H1 (cell line): ENCODE measurements around the gene JAG2. TPM values are rescaled to one million over a fixed set of nuclear protein-coding genes. Genes with fewer than 3 reads are reported as not detected.

Experiments
- CTCF ChIA-PET: fragments of 300-600 bp; sonication (Branson Sonifier 250); formaldehyde crosslinking; loops from one replicate; lab custom pipeline; 2021; ENCODE audit not compliant: partially characterized antibody; lab: Charles Lee
- POLR2A ChIA-PET: fragments of 300-600 bp; sonication (Branson Sonifier 250); formaldehyde crosslinking; loops from one replicate; lab custom pipeline; 2021; ENCODE audit warnings: inconsistent platforms; ENCODE audit not compliant: partially characterized antibody; lab: Charles Lee
- DNase-seq, 2 experiments: peaks; one replicate each; pipeline versions ENCODE4 v3.0.0 to v3.0.0-alpha.2; 2010 to 2022; ENCODE audit warnings: low spot score in 2 of 2, low read depth in 1 of 2, mixed read lengths in 1 of 2
- FAIRE-seq: peaks from 2 replicates; lab custom pipeline; 2011; peaks lifted over from hg19 to GRCh38; lab: Jason Lieb, UNC
- H2AFZ ChIP-seq: 2 replicates; pipeline ENCODE4 v1.8.1; 2012; ENCODE audit warnings: low read length, inconsistent platforms
- H2AK5ac ChIP-seq: 2 replicates; pipeline ENCODE4 v1.6.1; 2013; ENCODE audit warnings: low read depth, low read length
- H2BK120ac ChIP-seq: replicated peaks from 2 replicates; pipeline ENCODE3; 2013; ENCODE audit warnings: low read depth, low read length, inconsistent platforms
- H2BK12ac ChIP-seq: 2 replicates; pipeline ENCODE4 v1.6.1; 2013; ENCODE audit warnings: low read depth, low read length
- H2BK15ac ChIP-seq: 2 replicates; pipeline ENCODE4 v1.6.1; 2013; ENCODE audit warnings: low read length
- H2BK20ac ChIP-seq: 2 replicates; pipeline ENCODE4 v1.6.1; 2013; ENCODE audit warnings: low read length
- H2BK5ac ChIP-seq: 2 replicates; pipeline ENCODE4 v1.6.1; 2013; ENCODE audit warnings: low read depth, low read length
- H3K14ac ChIP-seq: 2 replicates; pipeline ENCODE4 v1.6.1; 2013; ENCODE audit warnings: inconsistent platforms; ENCODE audit not compliant: insufficient read length
- H3K18ac ChIP-seq: 2 replicates; pipeline ENCODE4 v1.6.1; 2013; ENCODE audit warnings: low read length; ENCODE audit errors: extremely low read depth
- H3K23ac ChIP-seq: 2 replicates; pipeline ENCODE4 v1.6.1; 2013; ENCODE audit warnings: inconsistent platforms; ENCODE audit not compliant: insufficient read length
- H3K23me2 ChIP-seq: 2 replicates; pipeline ENCODE4 v1.6.1; 2013; ENCODE audit warnings: low read depth, low read length
- H3K27ac ChIP-seq: 2 replicates; pipeline ENCODE4 v1.6.1; 2011; ENCODE audit warnings: low read depth, low read length, inconsistent platforms
- H3K27me3 ChIP-seq, 4 experiments: replicated peaks in 1 of 4; 1 replicate in 1 of 4; 2 replicates in 3 of 4; pipeline versions ENCODE4 v1.6.1 to v1.8.1; 2011 to 2013; ENCODE audit warnings: low read length in 3 of 4, mild to moderate bottlenecking in 3 of 4, inconsistent platforms in 2 of 4, mixed read lengths in 2 of 4, moderate library complexity in 1 of 4; ENCODE audit not compliant: control insufficient read depth in 3 of 4, insufficient read depth in 3 of 4; ENCODE audit errors: extremely low read depth in 1 of 4
- H3K36me3 ChIP-seq, 4 experiments: 2 replicates each; pipeline versions ENCODE4 v1.6.1 to v1.8.1; 2011 to 2013; ENCODE audit warnings: mild to moderate bottlenecking in 4 of 4, low read length in 3 of 4, moderate library complexity in 2 of 4, control low read depth in 1 of 4, inconsistent platforms in 1 of 4; ENCODE audit not compliant: insufficient read depth in 4 of 4, control insufficient read depth in 2 of 4
- H3K4ac ChIP-seq: replicated peaks from 2 replicates; pipeline ENCODE3; 2013; ENCODE audit warnings: low read length, low read depth, mixed read lengths, inconsistent platforms; ENCODE audit not compliant: insufficient read length
- H3K4me1 ChIP-seq, 4 experiments: replicated peaks in 1 of 4; 1 replicate in 1 of 4; 2 replicates in 3 of 4; pipeline versions ENCODE4 v1.6.1 to v1.8.1; 2011 to 2013; ENCODE audit warnings: low read length in 3 of 4, inconsistent platforms in 2 of 4, mixed read lengths in 1 of 4; ENCODE audit not compliant: insufficient read depth in 4 of 4, control insufficient read depth in 3 of 4
- H3K4me2 ChIP-seq, 2 experiments: 2 replicates each; pipeline versions ENCODE4 v1.6.1 to v1.8.1; 2011 to 2013; ENCODE audit warnings: low read depth in 2 of 2, low read length in 2 of 2, control low read depth in 1 of 2, inconsistent platforms in 1 of 2, mild to moderate bottlenecking in 1 of 2; ENCODE audit not compliant: insufficient read depth in 1 of 2
- H3K4me3 ChIP-seq, 4 experiments: fragments of 200-600, 300-600 bp in 1 of 4; sonication (generic), shearing (Covaris generic), sonication (Bioruptor Twin) in 1 of 4; 2 replicates each; pipeline versions ENCODE4 v1.5.1 to v1.8.1; 2011 to 2016; ENCODE audit warnings: low read length in 4 of 4, low read depth in 3 of 4, control low read depth in 2 of 4, inconsistent platforms in 2 of 4, mild to moderate bottlenecking in 2 of 4, mixed read lengths in 1 of 4, moderate library complexity in 1 of 4; ENCODE audit not compliant: insufficient read depth in 2 of 4; ENCODE audit errors: extremely low read depth in 1 of 4
- H3K56ac ChIP-seq: replicated peaks from 2 replicates; pipeline ENCODE3; 2013; ENCODE audit warnings: low read depth, mild to moderate bottlenecking, mixed read lengths, low read length, inconsistent platforms; ENCODE audit not compliant: insufficient read length
- H3K79me1 ChIP-seq: 2 replicates; pipeline ENCODE4 v1.6.1; 2013; ENCODE audit warnings: low read depth, low read length, control low read depth
- H3K79me2 ChIP-seq, 2 experiments: 2 replicates each; pipeline versions ENCODE4 v1.6.1 to v1.8.1; 2012 to 2013; ENCODE audit warnings: low read length in 2 of 2, mild to moderate bottlenecking in 2 of 2, inconsistent platforms in 1 of 2; ENCODE audit not compliant: insufficient read depth in 2 of 2, control insufficient read depth in 1 of 2
- H3K9ac ChIP-seq, 4 experiments: replicated peaks in 1 of 4; 1 replicate in 1 of 4; 2 replicates in 3 of 4; pipeline versions ENCODE4 v1.6.1 to v1.8.1; 2011 to 2013; ENCODE audit warnings: low read depth in 3 of 4, low read length in 3 of 4, control low read depth in 2 of 4, mild to moderate bottlenecking in 2 of 4, moderate library complexity in 2 of 4, inconsistent platforms in 1 of 4; ENCODE audit errors: extremely low read depth in 1 of 4
- H3K9me3 ChIP-seq, 2 experiments: 2 replicates each; pipeline versions ENCODE4 v1.6.1 to v1.8.1; 2012 to 2013; ENCODE audit warnings: mild to moderate bottlenecking in 2 of 2, moderate library complexity in 2 of 2, control low read depth in 1 of 2, inconsistent platforms in 1 of 2, low read depth in 1 of 2, low read length in 1 of 2, mixed read lengths in 1 of 2; ENCODE audit not compliant: insufficient read depth in 2 of 2
- H4K20me1 ChIP-seq, 2 experiments: replicated peaks in 1 of 2; 2 replicates each; pipeline versions ENCODE3 to v1.8.1; 2011 to 2013; ENCODE audit warnings: inconsistent platforms in 2 of 2, low read length in 2 of 2, mild to moderate bottlenecking in 1 of 2; ENCODE audit not compliant: insufficient read depth in 2 of 2, control insufficient read depth in 1 of 2
- H4K5ac ChIP-seq: 2 replicates; pipeline ENCODE4 v1.6.1; 2013; ENCODE audit warnings: low read length, low read depth, mixed read lengths, inconsistent platforms; ENCODE audit not compliant: insufficient read length
- H4K8ac ChIP-seq: 2 replicates; pipeline ENCODE4 v1.8.0; 2013; ENCODE audit warnings: mild to moderate bottlenecking, moderate library complexity, low read length, inconsistent platforms; ENCODE audit not compliant: insufficient read depth; ENCODE audit errors: extremely low read depth
- H4K91ac ChIP-seq: replicated peaks from 2 replicates; pipeline ENCODE3; 2013; ENCODE audit warnings: low read length, mixed read lengths, inconsistent platforms; ENCODE audit not compliant: insufficient read length
- NRF1 ChIP-seq: IDR thresholded peaks from 2 replicates; pipeline ENCODE4 v1.6.1; 2011; ENCODE audit warnings: mild to moderate bottlenecking, low read depth, low read length, improper control_type of control experiment
- SIN3A ChIP-seq, 2 experiments: IDR thresholded peaks in 1 of 2; conservative IDR thresholded peaks in 1 of 2; 2 replicates each; pipeline ENCODE4 v1.6.1; 2011 to 2012; ENCODE audit warnings: low read length in 2 of 2, improper control_type of control experiment in 1 of 2, low read depth in 1 of 2, mild to moderate bottlenecking in 1 of 2
- SP1 ChIP-seq: IDR thresholded peaks from 2 replicates; pipeline ENCODE4 v1.6.1; 2011; ENCODE audit warnings: low read depth, low read length
- TAF1 ChIP-seq: IDR thresholded peaks from 2 replicates; pipeline ENCODE4 v1.6.1; 2011; ENCODE audit warnings: mild to moderate bottlenecking, low read depth, low read length
- WGBS, 2 experiments: shearing (Covaris generic) in 1 of 2; methylation state at CpG; one replicate each; pipeline versions ENCODE4 v1.1.6 to v1.1.7; 2013 to 2015; ENCODE audit warnings: low lambda C conversion rate in 2 of 2, mixed read lengths in 2 of 2, inconsistent platforms in 1 of 2, low coverage in 1 of 2, missing lambda C conversion rate in 1 of 2; ENCODE audit not compliant: insufficient replicate concordance in 2 of 2, insufficient coverage in 1 of 2, insufficient read length in 1 of 2; ENCODE audit errors: extremely low coverage in 1 of 2, missing lambda C conversion rate in 1 of 2; 5-methylcytosine and 5-hydroxymethylcytosine counted together
- polyA plus RNA-seq, 7 experiments: library from polyadenylated mRNA; depleted of rRNA in 3 of 7; stranded (reverse) in 5 of 7; unstranded in 2 of 7; fragments of >200 nt in 5 of 7; fragments of 200-250 nt in 2 of 7; gene quantifications; 1 replicate in 5 of 7; 2 replicates in 1 of 7; 4 replicates in 1 of 7; pipeline versions ENCODE4 v1.2.1 to v1.2.3, GENCODE V29; 2011 to 2013; ENCODE audit warnings: missing spikeins in 2 of 7, mixed read lengths in 2 of 7
- total RNA-seq: library from RNA; stranded (reverse); fragmentation: NEBNext Ultra II Directional; extraction: Animal tissue kit (Norgen Biotek cat#: 25700); gene quantifications from 2 replicates; pipeline ENCODE4 v1.2.1, GENCODE V29; 2021

Gene JAG2
- total and polyA plus RNA-seq, 2 of the 8 experiments (the other 6 are each of a cell fraction or from before 2014, with no cell fraction given), result 2.8 to 6.2 TPM

DNA sequence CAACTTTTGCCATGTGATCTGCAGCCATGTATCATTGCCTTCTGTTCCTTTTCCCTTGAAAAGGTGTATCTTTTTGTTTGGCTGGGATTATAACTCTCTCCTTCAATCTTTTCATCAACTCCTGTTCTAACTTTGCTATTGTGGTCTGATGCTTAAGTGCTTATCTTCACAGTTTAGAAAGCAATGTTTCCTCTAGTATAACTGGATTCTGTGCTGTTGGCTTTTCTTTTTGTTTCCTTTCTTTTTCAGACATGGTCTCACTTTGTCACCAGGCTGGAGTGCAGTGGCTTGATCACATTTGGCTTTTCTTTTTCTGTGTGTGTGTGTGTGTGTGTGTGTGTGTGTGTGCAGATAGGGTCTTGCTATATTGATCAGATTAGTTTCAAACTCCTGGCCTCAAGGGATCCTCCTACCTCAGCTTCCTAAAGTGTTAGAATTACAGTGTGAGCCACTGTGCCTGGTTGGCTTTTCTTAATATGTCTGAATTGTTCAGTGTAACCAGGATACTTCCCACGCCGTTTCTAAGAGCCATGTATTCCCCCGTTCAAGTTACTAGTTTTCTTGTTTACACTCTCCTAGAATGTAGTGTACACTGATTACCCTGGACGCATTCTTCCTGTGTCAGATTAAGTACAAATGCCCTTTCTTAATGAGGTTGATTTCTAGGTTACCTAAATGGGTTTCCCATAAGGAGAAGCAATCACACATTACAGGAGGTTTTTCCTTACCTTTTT lies 35.5 kb downstream of the JAG2 start:
- Histone ChIP-seq H2AK5ac (no peak overlapping the region), H3K4me2 (no peak overlapping the region), H3K9me3 (peaks cover 2 to 3% of the 10 kb centered on the region in 2 experiments; a peak in 1 of 4 replicates), H3K4ac (no peak overlapping the region), H2BK120ac (no peak overlapping the region), H3K27me3 (no peaks in the 10 kb centered on the region; a peak in 1 of 7 replicates), H3K4me1 (peaks cover 0 to 9% (median 0%) of the 10 kb centered on the region in 4 experiments; a peak in 3 of 7 replicates), H3K79me1 (no peaks in the 10 kb centered on the region), H2BK15ac (no peak overlapping the region), H4K91ac (no peak overlapping the region), H2BK20ac (no peak overlapping the region), H2BK12ac (no peak overlapping the region), H4K8ac (no peak overlapping the region), H2BK5ac (no peak overlapping the region), H3K36me3 (no peaks in the 10 kb centered on the region), H3K56ac (no peak overlapping the region), H3K4me3 (no peak overlapping the region), H3K79me2 (no peaks in the 10 kb centered on the region), H4K20me1 (no peaks in the 10 kb centered on the region), H3K27ac (no peak overlapping the region), H3K18ac (no peak overlapping the region), H3K23me2 (no peaks in the 10 kb centered on the region), H3K23ac (no peak overlapping the region), H2AFZ (no peak overlapping the region), H3K14ac (no peak overlapping the region), H4K5ac (no peak overlapping the region), H3K9ac (no peak overlapping the region)
- WGBS, 2 experiments, result 79% methylated on average over 4 of the region's 4 CpGs; no CpG with 5 or more reads in 1 of the 2 experiments
- CTCF ChIA-PET, result interaction anchor here (1.2 kb wide), 1 partner anchor 12 kb away, joined by 3 read pairs; no protein-coding TSS in a partner anchor
- DNase-seq (no peak), FAIRE-seq (no peak)
- POLR2A ChIA-PET, result no interaction called here
- TF ChIP-seq TAF1, result no peak
- no peak for TF ChIP-seq NRF1
- no peak for TF ChIP-seq SIN3A (conservative IDR thresholded peaks at IDR 0.05 in 1 of 2, IDR thresholded peaks at IDR 0.05 in 1 of 2; ENCODE audit: low read depth in 1 of 2, low read length in 2 of 2)
- no peak for TF ChIP-seq SP1
